ENCODE results near the gene LTBP1. TPM values are rescaled to one million over a fixed set of nuclear protein-coding genes. Genes with fewer than 3 reads are reported as not detected.

Gene LTBP1
- total RNA-seq, 1 experiment from 2014 or later = 28.5 TPM

- no peaks in the 10 kb centered on the region for H3K79me2 ChIP-seq (ENCODE audit: insufficient read depth, low read length)
- no peak overlapping the region for H2BK12ac ChIP-seq (ENCODE audit: insufficient read length, low read depth, low read length)
- no peaks in the 10 kb centered on the region for H3K23me2 ChIP-seq (ENCODE audit: insufficient read length, low read depth, low read length, poor library complexity, severe bottlenecking)
- H3K27me3 ChIP-seq (ENCODE audit: insufficient read depth, low read length) = no peaks in the 10 kb centered on the region
- H4K91ac ChIP-seq (ENCODE audit: insufficient read length, low read depth, low read length) = no peak overlapping the region
- H3K23ac ChIP-seq (ENCODE audit: insufficient read length, low read depth, low read length) = no peak overlapping the region
- Mint-ChIP-seq H3K27me3 (ENCODE audit: low read depth) (no peaks in the 10 kb centered on the region), H3K4me1 (peaks cover 5 to 13% of the 10 kb centered on the region in 2 experiments), H3K4me3 (no peak overlapping the region), H3K36me3 (ENCODE audit: insufficient read depth in 1 of 3, low read depth in 3 of 3) (no peaks in the 10 kb centered on the region), H3K27ac (peak overlapping the region in 1 of 3 experiments; percentile 71; a peak in 1 of 7 replicates), H3K9me3 (no peaks in the 10 kb centered on the region)
- H2AK5ac ChIP-seq (ENCODE audit: insufficient read length, low read length) = no peak overlapping the region
- no peak overlapping the region for H3K14ac ChIP-seq (ENCODE audit: insufficient read depth, low read length)
- H2BK5ac ChIP-seq (ENCODE audit: insufficient read length, low read length) = no peak overlapping the region
- H2BK15ac ChIP-seq (ENCODE audit: low read depth, low read length) = no peak overlapping the region
- no peak overlapping the region for H4K8ac ChIP-seq (replicated peaks; ENCODE audit: insufficient read length, low read depth, low read length)
- H2AFZ ChIP-seq (ENCODE audit: low read length) = no peak overlapping the region
- no peak overlapping the region for H3K4me2 ChIP-seq (ENCODE audit: insufficient read depth, insufficient read length, low read length)
- H3K27ac ChIP-seq (ENCODE audit: insufficient read length, low read depth, low read length) = no peak overlapping the region
- H3K9me3 ChIP-seq (ENCODE audit: control insufficient read depth, low read depth, low read length) = no peaks in the 10 kb centered on the region
- no peak overlapping the region for H2BK20ac ChIP-seq (ENCODE audit: low read depth, low read length, poor library complexity, severe bottlenecking)
- H3K4ac ChIP-seq (ENCODE audit: low read depth, low read length) = no peak overlapping the region
- no peaks in the 10 kb centered on the region for H3K4me1 ChIP-seq (ENCODE audit: insufficient read depth, low read length)
- H3K9ac ChIP-seq (ENCODE audit: extremely low read depth, insufficient read length, low read length) = no peak overlapping the region
- H3K56ac ChIP-seq (ENCODE audit: insufficient read length, low read depth, low read length) = no peak overlapping the region
- H2BK120ac ChIP-seq (ENCODE audit: low read depth, low read length, poor library complexity, severe bottlenecking) = no peak overlapping the region
- no peak overlapping the region for H3K18ac ChIP-seq (ENCODE audit: insufficient read length, low read depth, low read length)
- DNase-seq = no peak
- H3K79me1 ChIP-seq (ENCODE audit: insufficient read depth, low read depth, low read length, poor library complexity, severe bottlenecking) = no peaks in the 10 kb centered on the region
- WGBS (ENCODE audit: extremely low coverage, insufficient read length, low lambda C conversion rate) = no CpG with 5 or more reads among the region's 7 CpGs
- TF ChIP-seq, protein P1, sequence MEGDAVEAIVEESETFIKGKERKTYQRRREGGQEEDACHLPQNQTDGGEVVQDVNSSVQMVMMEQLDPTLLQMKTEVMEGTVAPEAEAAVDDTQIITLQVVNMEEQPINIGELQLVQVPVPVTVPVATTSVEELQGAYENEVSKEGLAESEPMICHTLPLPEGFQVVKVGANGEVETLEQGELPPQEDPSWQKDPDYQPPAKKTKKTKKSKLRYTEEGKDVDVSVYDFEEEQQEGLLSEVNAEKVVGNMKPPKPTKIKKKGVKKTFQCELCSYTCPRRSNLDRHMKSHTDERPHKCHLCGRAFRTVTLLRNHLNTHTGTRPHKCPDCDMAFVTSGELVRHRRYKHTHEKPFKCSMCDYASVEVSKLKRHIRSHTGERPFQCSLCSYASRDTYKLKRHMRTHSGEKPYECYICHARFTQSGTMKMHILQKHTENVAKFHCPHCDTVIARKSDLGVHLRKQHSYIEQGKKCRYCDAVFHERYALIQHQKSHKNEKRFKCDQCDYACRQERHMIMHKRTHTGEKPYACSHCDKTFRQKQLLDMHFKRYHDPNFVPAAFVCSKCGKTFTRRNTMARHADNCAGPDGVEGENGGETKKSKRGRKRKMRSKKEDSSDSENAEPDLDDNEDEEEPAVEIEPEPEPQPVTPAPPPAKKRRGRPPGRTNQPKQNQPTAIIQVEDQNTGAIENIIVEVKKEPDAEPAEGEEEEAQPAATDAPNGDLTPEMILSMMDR (conservative IDR thresholded peaks at IDR 0.05) = peak; percentile 50; the same call in 2 of the 3 replicates
- H4K5ac ChIP-seq (ENCODE audit: insufficient read length, low read depth, low read length) = no peak overlapping the region
- H3T11ph ChIP-seq (ENCODE audit: low read length) = no peak overlapping the region
- no peaks in the 10 kb centered on the region for H4K20me1 ChIP-seq (ENCODE audit: control insufficient read depth, insufficient read depth, insufficient read length)
Measured at GRCh38 chr2:33033606-33034081, 86.9 kb downstream of the LTBP1 start.
